GM18499 (cell line): ENCODE data around the gene MX1.
"Not testable (repeated sequence)": the region's sequence is repeated elsewhere in the genome, so short reads cannot be mapped to it uniquely, and the experiment has no call there.

ENCODE experiments used
- ATAC-seq: cut with Tn5 transposase; IDR thresholded peaks from one replicate; pipeline ENCODE4 v1.9.1; 2021; ENCODE audit warnings: moderate number of reproducible peaks; ENCODE audit not compliant: insufficient read depth, unreplicated experiment

Gene MX1

GRCh38 chr21:41405321-41405720 lies 20.7 kb upstream of the MX1 start:
- no peak for ATAC-seq

GRCh38 chr21:41406340-41406739 lies 19.7 kb upstream of the MX1 start:
- no peak for ATAC-seq

- no peak for ATAC-seq
Measured at GRCh38 chr21:41407541-41408460, 18.2 kb upstream of the MX1 start.

GRCh38 chr21:41410361-41410760 lies 15.7 kb upstream of the MX1 start:
- ATAC-seq = no peak

- no peak for ATAC-seq
Measured at GRCh38 chr21:41410767-41411448, 15.1 kb upstream of the MX1 start.

GRCh38 chr21:41411449-41412089 lies 14.5 kb upstream of the MX1 start:
- ATAC-seq = no peak

- not testable (repeated sequence) for ATAC-seq
Measured at GRCh38 chr21:41417505-41417904, 8.5 kb upstream of the MX1 start.

GRCh38 chr21:41418393-41418792 lies 7.6 kb upstream of the MX1 start:
- no peak for ATAC-seq

- ATAC-seq = no peak
Measured at GRCh38 chr21:41418956-41419680, 6.9 kb upstream of the MX1 start.

- ATAC-seq = no peak
Measured at GRCh38 chr21:41419921-41420862, 5.8 kb upstream of the MX1 start.

GRCh38 chr21:41420998-41421397 lies 5.0 kb upstream of the MX1 start:
- not testable (repeated sequence) for ATAC-seq

GRCh38 chr21:41422546-41423304 lies 3.3 kb upstream of the MX1 start:
- ATAC-seq = no peak

GRCh38 chr21:41423305-41423636 lies 2.8 kb upstream of the MX1 start:
- ATAC-seq = not testable (repeated sequence)

- no peak for ATAC-seq
Measured at GRCh38 chr21:41425588-41425953, 468 bp upstream of the MX1 start.

GRCh38 chr21:41426676-41427404 lies 801 bp downstream of the MX1 start:
- ATAC-seq = no peak

GRCh38 chr21:41427556-41427955 lies 1.5 kb downstream of the MX1 start:
- ATAC-seq = no peak

GRCh38 chr21:41428311-41428710 lies 2.3 kb downstream of the MX1 start:
- no peak for ATAC-seq

- no peak for ATAC-seq
Measured at GRCh38 chr21:41428847-41429246, 2.8 kb downstream of the MX1 start.
